ENCODE data around the gene ZNF583. TPM values are rescaled to one million over a fixed set of nuclear protein-coding genes. Genes with fewer than 3 reads are reported as not detected.

ZNF583 gene
- total and polyA plus RNA-seq, 2 of the 13 experiments (the other 11 are each of a cell fraction or from before 2014, with no cell fraction given) = 0.65 to 5.3 TPM

DNA sequence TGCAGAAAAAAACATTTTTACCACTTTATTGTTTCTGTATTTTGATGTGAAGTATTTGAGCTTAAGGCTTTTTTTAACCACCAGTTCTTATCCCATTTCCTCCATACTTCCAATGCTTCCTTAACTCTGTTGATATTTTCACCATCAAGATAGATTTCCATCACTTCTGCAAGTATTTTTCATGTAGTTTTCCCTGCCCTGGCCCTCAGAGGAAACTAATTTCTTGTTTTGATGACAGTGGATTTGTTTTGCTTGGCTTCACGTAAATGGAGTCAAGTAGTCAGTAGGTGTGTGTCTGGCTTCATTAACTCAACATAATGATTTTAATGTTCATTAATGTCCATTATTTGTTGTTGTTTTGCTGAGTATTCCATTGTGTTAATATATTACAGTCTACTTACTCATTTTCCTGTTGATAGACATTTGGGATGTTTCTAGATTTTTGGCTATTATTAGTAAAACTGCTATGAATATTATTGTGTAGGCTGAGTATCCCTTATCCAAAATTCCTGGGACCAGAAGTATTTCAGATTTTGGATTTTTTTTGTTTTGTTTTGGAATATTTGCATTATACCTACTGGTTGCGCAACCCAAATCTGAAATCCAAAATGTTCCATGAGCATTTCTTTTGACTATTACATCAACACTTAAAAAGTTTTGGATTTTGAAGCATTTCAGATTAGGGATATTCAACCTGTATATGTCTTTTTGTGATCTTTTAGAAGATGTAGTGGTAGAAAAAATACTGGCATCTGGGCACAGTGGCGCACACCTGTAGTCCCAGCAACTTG is 34.1 kb upstream of the ZNF583 start:
- H3K36me3 ChIP-seq (replicated peaks in 1 of 2; ENCODE audit: control insufficient read depth in 1 of 2, insufficient read depth in 2 of 2, low read length in 2 of 2) = peaks cover 6 to 21% of the 10 kb centered on the region in 2 experiments
- TF ChIP-seq ZNF333 (CRISPR knock-in tag; IDR thresholded peaks at IDR 0.05; ENCODE audit: borderline replicate concordance) = no peak
- no peak for TF ChIP-seq TCF7 (IDR thresholded peaks at IDR 0.05; ENCODE audit: low read depth)
- TF ChIP-seq ZFAT (CRISPR knock-in tag; conservative IDR thresholded peaks at IDR 0.05) = no peak
- no peak for TF ChIP-seq ZNF703 (CRISPR knock-in tag; IDR thresholded peaks at IDR 0.05; ENCODE audit: borderline replicate concordance)
- TF ChIP-seq CEBPB (IDR thresholded peaks at IDR 0.05; ENCODE audit: borderline replicate concordance, low read depth, low read length) = peak; percentile 86
- no peak for TF ChIP-seq MYNN (CRISPR knock-in tag; IDR thresholded peaks at IDR 0.05; ENCODE audit: low read depth)
- TF ChIP-seq, protein P1, sequence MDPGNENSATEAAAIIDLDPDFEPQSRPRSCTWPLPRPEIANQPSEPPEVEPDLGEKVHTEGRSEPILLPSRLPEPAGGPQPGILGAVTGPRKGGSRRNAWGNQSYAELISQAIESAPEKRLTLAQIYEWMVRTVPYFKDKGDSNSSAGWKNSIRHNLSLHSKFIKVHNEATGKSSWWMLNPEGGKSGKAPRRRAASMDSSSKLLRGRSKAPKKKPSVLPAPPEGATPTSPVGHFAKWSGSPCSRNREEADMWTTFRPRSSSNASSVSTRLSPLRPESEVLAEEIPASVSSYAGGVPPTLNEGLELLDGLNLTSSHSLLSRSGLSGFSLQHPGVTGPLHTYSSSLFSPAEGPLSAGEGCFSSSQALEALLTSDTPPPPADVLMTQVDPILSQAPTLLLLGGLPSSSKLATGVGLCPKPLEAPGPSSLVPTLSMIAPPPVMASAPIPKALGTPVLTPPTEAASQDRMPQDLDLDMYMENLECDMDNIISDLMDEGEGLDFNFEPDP (CRISPR knock-in tag; conservative IDR thresholded peaks at IDR 0.05) = no peak
- no peak for TF ChIP-seq PRMT3 (CRISPR knock-in tag; IDR thresholded peaks at IDR 0.05; ENCODE audit: borderline replicate concordance, low read depth)
- TF ChIP-seq CEBPG (CRISPR knock-in tag; IDR thresholded peaks at IDR 0.05) = 0 out of 2 replicates have a peak, but pooled peaks have one; percentile 18
- TF ChIP-seq, protein P2, sequence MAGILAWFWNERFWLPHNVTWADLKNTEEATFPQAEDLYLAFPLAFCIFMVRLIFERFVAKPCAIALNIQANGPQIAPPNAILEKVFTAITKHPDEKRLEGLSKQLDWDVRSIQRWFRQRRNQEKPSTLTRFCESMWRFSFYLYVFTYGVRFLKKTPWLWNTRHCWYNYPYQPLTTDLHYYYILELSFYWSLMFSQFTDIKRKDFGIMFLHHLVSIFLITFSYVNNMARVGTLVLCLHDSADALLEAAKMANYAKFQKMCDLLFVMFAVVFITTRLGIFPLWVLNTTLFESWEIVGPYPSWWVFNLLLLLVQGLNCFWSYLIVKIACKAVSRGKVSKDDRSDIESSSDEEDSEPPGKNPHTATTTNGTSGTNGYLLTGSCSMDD (CRISPR knock-in tag; IDR thresholded peaks at IDR 0.05) = no peak
- TF ChIP-seq, protein P3, sequence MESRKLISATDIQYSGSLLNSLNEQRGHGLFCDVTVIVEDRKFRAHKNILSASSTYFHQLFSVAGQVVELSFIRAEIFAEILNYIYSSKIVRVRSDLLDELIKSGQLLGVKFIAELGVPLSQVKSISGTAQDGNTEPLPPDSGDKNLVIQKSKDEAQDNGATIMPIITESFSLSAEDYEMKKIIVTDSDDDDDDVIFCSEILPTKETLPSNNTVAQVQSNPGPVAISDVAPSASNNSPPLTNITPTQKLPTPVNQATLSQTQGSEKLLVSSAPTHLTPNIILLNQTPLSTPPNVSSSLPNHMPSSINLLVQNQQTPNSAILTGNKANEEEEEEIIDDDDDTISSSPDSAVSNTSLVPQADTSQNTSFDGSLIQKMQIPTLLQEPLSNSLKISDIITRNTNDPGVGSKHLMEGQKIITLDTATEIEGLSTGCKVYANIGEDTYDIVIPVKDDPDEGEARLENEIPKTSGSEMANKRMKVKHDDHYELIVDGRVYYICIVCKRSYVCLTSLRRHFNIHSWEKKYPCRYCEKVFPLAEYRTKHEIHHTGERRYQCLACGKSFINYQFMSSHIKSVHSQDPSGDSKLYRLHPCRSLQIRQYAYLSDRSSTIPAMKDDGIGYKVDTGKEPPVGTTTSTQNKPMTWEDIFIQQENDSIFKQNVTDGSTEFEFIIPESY (CRISPR knock-in tag; IDR thresholded peaks at IDR 0.05) = no peak
- no peak for TF ChIP-seq ZSCAN21 (CRISPR knock-in tag; IDR thresholded peaks at IDR 0.05; ENCODE audit: borderline replicate concordance)
- TF ChIP-seq KAT7 (CRISPR knock-in tag; IDR thresholded peaks at IDR 0.05; ENCODE audit: borderline replicate concordance) = no peak
- H3K27ac ChIP-seq (ENCODE audit: extremely low read length, insufficient read depth, low read length) = no peak overlapping the region
- H3K4me3 ChIP-seq (replicated peaks in 1 of 3; ENCODE audit: insufficient read depth in 1 of 3, low read depth in 2 of 3, low read length in 3 of 3) = no peak overlapping the region
- 0 out of 2 replicates have a peak, but pooled peaks cover 10% of the 10 kb centered on the region for H3K4me1 ChIP-seq (ENCODE audit: insufficient read depth, low read length)
- POLR2A ChIA-PET = no interaction called here
- H3K9me3 ChIP-seq (ENCODE audit: low read length) = peaks cover 24% of the 10 kb centered on the region
- H3K9ac ChIP-seq (ENCODE audit: insufficient read depth, low read depth, low read length) = no peak overlapping the region
- 77% methylated on average over 3 of the region's 3 CpGs for WGBS (ENCODE audit: low lambda C conversion rate)
- no peaks in the 10 kb centered on the region for H4K20me1 ChIP-seq (ENCODE audit: insufficient read depth, low read length)
- H3K79me2 ChIP-seq (ENCODE audit: insufficient read depth, low read length) = peaks cover 12% of the 10 kb centered on the region
- H2AFZ ChIP-seq (ENCODE audit: low read length) = no peak overlapping the region
- FAIRE-seq (no peak), ATAC-seq (no peak), DNase-seq (ENCODE audit: low spot score) (no peak)
- CTCF ChIA-PET (ENCODE audit: low intra/inter-chr PET ratio, low total read pairs) = no interaction called here
- peak overlapping the region; percentile 8; the same call in 1 of the 2 replicates for H3K4me2 ChIP-seq (ENCODE audit: low read depth, low read length)
- in situ Hi-C loops (cut with HindIII; ENCODE audit: extremely low pct_ligation_motif_present, low pct_unique_long_range_greater_than_20kb) (no loop called here), intact Hi-C loops (cut with micrococcal nuclease; ENCODE audit: unreplicated experiment) (no loop called here)
- no TSS peak for BruUV-seq (replicated peaks)
- no peaks in the 10 kb centered on the region for H3K27me3 ChIP-seq (ENCODE audit: control insufficient read depth in 1 of 2, insufficient read depth in 2 of 2, low read length in 2 of 2)

Data from HepG2 (cell line).